Right renal pelvis (tissue), 4 donors: ENCODE data around the gene CSN2. TPM values are rescaled to one million over a fixed set of nuclear protein-coding genes. Genes with fewer than 3 reads are reported as not detected.

Experiments
- DNase-seq, 4 donors: peaks; one replicate each; pipeline ENCODE4 v3.0.0-alpha.2; 2013; ENCODE audit warnings: low read depth in 4 of 4, low spot score in 3 of 4, missing footprints in 1 of 4
- polyA plus RNA-seq, 4 donors: library from polyadenylated mRNA; unstranded; fragments of 120-200 nt; gene quantifications; one replicate each; pipeline ENCODE4 v1.2.1, GENCODE V29; 2013; ENCODE audit not compliant: insufficient read length in 4 of 4

The CSN2 gene
- polyA plus RNA-seq, 4 donors: not detected

DNA sequence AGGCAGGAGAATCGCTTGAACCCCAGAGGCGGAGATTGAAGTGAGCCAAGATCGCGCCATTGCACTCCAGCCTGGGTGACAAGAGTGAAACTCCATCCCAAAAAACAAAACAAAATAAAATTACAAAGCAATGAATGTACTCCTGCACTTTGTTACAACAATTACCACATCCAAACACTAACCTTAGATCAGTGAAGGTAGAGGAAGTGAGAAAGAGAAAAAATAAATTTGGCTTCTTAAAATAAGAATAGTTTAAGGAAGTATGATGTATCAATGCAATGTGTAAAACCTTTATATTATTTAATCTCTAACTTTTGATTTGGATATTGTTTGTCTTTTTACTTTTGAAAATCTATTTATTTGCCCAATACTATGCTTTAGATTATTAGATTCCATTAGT is 56.3 kb downstream of the CSN2 start:
- DNase-seq: no peak

DNA sequence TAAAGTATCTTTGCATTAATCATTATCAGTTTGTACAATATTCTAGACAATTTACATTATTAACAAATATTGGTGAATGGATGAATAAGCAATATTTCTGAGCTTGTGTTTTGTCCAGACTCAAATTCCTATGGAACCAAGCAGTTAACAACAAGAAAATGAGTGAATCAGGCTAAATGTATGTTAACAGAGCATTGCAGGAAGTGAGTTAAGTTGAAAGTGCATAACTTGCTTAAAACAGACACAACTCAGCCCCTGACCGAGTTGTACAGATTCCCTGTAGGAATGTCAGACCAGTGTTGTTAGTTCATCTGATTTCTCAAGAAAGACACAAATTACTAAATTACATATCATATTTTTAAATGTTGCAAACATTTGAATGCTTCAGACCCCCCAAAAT is 58.4 kb downstream of the CSN2 start:
- no peak for DNase-seq

Other genes with a start within 250 kb of the CSN2 start
- gene SULT1B1, start 205.1 kb downstream of the CSN2 start, polyA plus RNA-seq: 1 to 10 TPM in 2 of 4 donors, under 1 TPM in 2; 0.87 to 1.8 (median 1.2) TPM
- gene SULT1E1, start 105.6 kb downstream of the CSN2 start, polyA plus RNA-seq: 100 to 1,000 TPM; 335 to 659 (median 589) TPM
- gene CSN1S1, start 34.7 kb downstream of the CSN2 start, polyA plus RNA-seq: under 1 TPM in 1 of 4 donors, not detected in 3; 0.09 TPM
- gene STATH, start 30.2 kb upstream of the CSN2 start, polyA plus RNA-seq: under 1 TPM; 0.26 to 0.69 (median 0.43) TPM
- gene HTN3, start 62.7 kb upstream of the CSN2 start, polyA plus RNA-seq: not detected
- gene HTN1, start 84.7 kb upstream of the CSN2 start, polyA plus RNA-seq: under 1 TPM in 1 of 4 donors, not detected in 3; 0.01 TPM
- gene PRR27, start 188.5 kb upstream of the CSN2 start, polyA plus RNA-seq: under 1 TPM; 0.04 to 0.14 (median 0.06) TPM
- gene ODAM, start 230.0 kb upstream of the CSN2 start, polyA plus RNA-seq: 1 to 10 TPM in 3 of 4 donors, under 1 TPM in 1; 0.65 to 1.9 (median 1.3) TPM